ENCODE data around the gene CDK5R2. TPM values are rescaled to one million over a fixed set of nuclear protein-coding genes. Genes with fewer than 3 reads are reported as not detected.

CDK5R2 gene
- total RNA-seq, 1 experiment from 2014 or later = 0.05 TPM

DNA sequence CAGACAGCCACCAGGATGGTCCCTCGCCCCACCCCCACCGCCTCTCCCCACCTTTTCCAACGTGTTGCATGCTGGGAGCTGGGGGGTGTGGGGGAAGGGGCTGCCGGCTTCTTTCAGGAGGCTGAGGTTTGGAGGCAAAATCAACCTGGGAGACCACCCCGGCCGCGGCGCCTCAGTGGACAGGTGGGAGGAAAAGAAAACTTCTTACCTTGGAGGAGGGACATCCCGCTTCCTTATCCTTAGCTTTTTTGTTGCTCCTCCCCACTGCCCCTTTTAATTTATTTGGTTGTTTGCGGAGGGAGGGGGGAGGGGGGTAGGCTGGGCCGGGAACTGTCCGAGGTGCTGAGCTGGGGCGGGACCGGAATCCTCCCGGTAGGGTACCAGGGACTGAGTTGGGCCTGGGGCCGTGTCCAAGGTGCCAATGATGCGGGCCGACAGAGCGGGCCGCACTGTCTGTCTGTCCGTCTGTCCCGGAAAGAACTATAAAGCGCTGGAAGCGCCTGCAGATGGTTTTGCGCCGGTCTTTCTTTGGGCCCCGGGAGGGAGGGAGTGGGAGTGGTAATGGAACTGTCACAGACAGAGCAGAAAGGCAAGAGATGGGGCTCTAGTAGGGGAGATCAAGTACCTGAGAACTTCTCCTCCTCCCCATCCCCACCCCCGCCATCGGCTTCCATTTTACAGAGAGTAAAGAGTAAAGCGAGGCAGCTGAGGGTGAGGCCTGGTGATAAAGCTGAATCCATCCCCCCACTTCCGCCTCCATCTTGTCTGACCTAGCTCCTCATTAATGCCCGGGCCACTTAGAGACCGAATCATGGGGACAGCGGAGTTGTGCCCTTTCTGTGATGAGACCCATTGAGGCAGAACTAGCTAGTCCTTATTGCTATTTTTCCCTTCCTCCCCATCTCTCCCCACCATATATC lies 2.4 kb downstream of the CDK5R2 start:
- no peak for DNase-seq (ENCODE audit: low read depth)

- peak; percentile 85 for DNase-seq (ENCODE audit: low read depth)
These were observed 3.5 kb downstream of the CDK5R2 start for GRCh38 chr2:218962859-218963492.

GRCh38 chr2:218963601-218964000 lies 4.1 kb downstream of the CDK5R2 start:
- DNase-seq (ENCODE audit: low read depth) = peak; percentile 60

DNA sequence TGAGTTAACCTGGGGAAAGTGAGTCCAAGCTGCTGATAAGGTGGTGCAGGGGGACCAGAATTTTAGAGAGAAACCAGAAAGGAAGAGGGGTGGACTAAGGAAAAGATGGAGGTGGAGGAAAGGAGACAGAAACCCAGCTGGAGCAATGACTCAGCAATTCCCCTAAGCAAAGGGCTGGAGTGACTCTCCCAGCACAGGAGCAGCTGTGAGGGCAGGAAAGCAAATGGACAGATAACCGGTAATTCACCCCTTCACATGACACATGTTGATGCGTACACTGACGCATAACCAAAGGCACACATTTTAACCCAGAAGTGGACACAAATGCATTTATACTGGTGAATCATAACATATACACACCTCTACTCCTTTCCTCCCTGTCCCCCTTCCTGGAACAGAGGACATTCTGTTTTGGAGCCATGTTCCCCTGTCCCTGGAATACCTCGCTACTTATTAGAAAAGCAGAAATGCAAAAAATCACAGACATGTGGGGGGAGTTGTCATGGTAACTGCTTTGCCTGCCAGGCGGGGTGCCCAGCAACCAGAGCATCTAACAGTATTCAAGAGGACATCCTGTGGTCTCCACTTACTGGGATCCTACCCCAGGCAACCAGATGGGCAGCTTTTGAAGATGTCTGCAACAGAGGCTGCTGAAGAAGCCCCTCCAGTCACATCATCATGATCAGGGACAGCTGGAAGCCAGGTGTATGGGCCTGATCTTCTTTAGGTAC lies 4.7 kb downstream of the CDK5R2 start:
- peak; percentile 90 for DNase-seq (ENCODE audit: low read depth)

- DNase-seq (ENCODE audit: low read depth) = no peak
These were observed 11.4 kb downstream of the CDK5R2 start for GRCh38 chr2:218970894-218971293.

DNA sequence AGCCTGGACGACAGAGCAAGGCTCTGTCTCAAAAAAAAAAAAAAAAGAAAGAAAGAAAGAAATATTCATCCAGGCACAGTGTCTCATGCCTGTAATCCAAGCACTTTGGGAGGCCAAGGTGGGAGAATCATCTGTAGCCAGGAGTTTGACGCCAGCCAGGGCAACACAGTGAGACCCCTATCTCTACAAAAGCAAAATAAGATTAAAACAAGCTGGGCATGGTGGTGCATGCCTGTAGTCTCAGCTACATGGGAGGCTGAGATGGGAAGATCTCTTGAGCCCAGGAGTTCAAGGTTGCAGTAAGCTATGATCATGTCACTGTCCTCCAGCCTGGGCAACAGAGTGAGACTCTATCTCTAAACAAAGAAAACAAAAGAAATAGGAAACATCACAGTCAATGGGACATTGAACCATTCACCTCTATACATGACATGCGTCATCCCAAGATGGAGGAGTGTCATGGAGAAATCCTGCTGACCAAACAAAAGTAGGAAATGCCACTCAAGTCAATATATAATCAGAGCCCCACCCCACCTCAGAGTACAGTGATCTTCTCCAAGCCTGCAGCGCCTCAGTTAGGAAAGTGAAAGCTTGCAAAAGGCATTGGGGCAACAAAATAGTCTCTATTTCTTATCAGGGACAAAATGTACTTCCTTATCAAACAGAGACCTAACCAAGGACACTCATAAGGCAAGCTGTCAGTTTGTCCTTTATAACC lies 15.8 kb downstream of the CDK5R2 start:
- no peak for DNase-seq (ENCODE audit: low read depth)

- peak; percentile 69 for DNase-seq (ENCODE audit: low read depth)
These were observed 20.6 kb downstream of the CDK5R2 start for GRCh38 chr2:218979846-218980734.

GRCh38 chr2:218980735-218981389 lies 21.4 kb downstream of the CDK5R2 start:
- peak; percentile 31 for DNase-seq (ENCODE audit: low read depth)

GRCh38 chr2:218981390-218981880 lies 22.0 kb downstream of the CDK5R2 start:
- no peak for DNase-seq (ENCODE audit: low read depth)

DNA sequence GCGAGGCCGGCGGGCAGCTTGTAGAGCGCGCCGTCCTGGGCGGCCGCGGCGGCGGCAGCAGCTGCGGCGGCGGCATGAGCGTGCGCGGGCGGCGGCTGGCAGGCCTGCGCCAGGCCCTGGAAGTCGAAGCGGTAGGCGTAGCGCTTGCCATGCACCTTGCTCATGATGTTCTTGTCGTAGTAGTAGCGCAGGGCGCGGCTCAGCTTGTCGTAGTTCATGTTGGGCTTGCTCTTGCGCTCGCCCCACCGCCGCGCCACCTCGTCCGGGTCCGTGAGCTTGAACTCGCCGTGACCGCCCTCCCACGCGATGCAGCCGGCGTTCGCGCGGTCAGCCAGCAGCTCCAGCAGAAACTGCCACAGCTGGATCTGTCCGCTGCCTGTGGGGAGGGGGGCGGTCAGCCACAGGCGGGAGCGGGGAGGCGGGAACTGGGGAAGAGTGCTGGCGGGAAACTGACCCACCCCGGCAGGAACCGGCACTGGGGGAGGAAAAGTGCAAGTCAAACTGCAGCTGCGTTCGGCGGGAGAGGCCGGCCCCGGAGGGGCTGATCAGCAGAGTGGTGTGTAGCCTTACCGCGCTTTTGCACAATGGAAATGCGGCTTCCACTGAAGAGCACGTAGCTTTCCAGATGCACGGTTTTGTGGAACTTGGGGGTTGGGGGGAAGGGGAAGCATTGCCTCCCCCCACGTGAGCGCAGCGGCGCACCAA lies 22.6 kb downstream of the CDK5R2 start:
- no peak for DNase-seq (ENCODE audit: low read depth)

DNA sequence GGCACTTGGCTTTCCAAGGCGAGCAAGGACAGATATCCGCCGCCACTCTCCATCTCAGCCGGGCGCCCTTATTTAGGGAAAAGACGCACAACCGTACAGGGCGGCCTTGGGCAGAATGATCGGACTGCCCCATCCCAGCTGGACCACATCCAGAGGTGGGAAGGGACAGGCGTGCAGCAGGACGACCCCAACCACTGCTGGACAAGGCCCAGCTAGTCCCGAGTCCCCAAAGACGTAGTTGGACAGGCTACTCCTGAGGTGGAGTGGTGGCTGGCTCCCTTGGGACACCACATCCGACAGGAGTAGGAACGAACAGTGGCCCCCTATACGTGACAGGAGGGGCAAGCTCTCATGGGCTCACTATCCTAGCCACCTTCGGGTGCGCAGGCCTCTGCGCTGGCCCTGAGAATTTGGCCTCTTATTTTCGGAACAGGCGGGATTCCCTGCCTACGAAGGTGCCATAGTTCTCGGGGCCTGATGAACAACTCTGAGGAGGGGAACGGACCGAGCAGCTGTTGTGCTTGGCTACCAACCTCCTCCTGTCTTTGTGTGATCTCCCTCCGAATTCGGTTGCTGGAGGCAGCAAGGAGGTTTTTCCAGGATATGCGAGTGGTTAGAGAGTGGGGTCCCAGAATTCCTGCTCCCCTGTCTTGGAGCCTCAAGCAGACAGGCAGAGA lies 23.3 kb downstream of the CDK5R2 start:
- no peak for DNase-seq (ENCODE audit: low read depth)

DNA sequence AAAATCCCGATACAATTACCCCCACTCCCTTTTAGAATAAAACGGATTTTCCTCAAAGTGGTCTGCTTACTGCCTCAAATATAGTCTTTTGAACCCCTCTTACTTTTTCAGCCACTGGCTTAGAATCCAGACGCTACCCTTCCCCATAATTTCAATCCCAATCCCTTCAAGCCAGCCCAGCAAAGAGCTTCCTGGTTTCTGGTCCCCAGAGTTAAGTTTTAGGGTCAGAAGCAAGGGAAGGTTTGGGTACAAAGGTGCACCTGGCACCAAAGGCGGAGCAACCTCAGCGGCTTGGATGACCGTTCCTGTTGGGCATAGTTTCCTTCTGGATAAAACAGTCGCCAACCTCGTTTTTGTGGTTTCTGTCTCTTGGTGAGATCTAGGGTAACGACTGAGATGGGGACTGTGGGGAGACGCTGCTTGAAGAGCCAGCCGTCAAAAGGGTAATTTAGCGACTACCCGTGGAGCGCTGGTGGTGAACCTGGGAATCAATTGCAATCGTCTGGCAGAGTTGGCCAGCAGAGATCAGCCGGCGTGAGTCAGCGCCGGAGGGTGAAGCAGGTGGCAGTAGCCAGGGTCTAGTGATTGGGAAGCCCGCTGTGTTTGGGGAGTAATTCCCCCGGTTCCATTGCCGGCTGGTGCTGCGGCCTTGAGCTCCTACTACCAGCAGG lies 23.9 kb downstream of the CDK5R2 start:
- DNase-seq (ENCODE audit: low read depth) = no peak

DNA sequence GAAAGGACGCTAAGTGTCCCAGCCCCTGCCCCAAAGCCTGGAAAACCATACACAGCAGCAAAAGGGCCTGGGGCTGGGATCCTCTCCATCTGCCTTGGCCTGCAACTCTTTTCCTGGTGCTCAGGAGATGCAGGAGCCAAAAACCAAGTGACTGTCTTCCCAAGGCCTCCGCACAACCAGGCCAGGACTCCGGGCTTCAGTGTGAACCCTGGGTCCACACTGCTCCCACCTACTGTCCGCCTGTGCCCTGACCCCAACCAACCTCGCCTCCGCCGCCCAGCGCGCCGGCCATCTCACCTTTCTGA lies 24.4 kb downstream of the CDK5R2 start:
- DNase-seq (ENCODE audit: low read depth) = no peak

GRCh38 chr2:218984239-218985020 lies 25.0 kb downstream of the CDK5R2 start:
- DNase-seq (ENCODE audit: low read depth) = no peak

DNA sequence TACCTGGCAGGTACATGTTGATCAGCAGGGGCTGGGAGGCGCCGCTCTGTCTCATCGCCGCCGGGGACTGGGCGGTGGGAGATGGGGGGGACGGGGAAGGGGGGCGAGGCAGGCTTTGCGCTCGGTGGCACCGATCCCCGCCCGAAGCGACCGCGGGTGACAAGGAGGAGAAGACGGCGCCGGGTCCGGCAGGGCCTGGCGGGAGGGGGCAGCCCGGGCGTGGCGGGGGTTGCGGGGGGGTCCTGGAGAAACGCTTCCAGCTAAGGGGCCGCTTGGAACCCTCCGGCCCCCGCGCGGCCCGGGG lies 25.5 kb downstream of the CDK5R2 start, which contains the start of gene FEV:
TSS of gene FEV (minus strand) at position 164 of the 304 bp plus-strand sequence. CDS start at position 55, 109 bp downstream.
- no peak for DNase-seq (ENCODE audit: low read depth)

DNA sequence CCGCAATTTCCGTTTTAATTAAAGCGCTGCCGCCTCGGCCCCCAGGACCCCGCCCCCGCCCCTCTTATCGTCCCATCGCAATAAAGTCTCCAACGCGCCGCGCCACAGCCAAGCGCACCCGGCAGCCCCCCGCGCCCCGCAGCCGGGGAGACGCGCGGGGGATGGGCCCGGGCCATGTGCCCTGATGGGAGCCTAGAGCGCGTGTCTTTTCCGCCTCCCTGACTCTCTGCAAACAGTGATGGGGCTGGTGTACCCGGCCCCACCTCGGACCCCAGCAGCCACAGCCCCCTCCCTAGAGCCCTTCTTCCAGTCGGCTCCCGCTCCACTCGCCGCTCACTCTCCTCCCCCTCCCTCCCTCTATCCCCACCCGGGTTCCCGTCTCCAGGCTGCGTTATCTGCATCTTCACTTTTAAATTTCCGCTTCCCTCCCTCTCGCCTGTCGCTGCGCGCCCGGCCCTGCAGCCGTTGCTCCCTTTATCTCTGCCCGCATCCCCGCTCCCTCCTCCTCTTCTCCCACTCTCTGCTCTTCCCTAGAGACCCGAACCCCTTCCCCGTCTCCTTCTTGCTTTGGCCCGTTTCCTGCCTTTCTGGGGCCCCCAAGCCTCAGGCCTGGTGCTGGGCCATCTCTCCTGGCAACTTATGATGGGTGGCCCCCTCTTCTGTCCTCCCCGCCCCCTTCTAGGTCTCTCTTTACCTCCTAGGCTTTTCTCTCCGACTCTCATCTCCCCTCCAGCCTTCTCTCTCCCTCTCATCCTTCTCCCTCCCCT lies 26.0 kb downstream of the CDK5R2 start:
- DNase-seq (ENCODE audit: low read depth) = no peak

Data from M059J (cell line).